Endodermal cell (in vitro differentiated cells): ENCODE measurements around the gene FHIP1B. TPM values are rescaled to one million over a fixed set of nuclear protein-coding genes. Genes with fewer than 3 reads are reported as not detected.

ENCODE experiments used
- DNase-seq: peaks from one replicate; pipeline ENCODE4 v3.0.0-alpha.2; 2017
- H3K27ac ChIP-seq: 2 replicates; pipeline ENCODE4 v1.5.1; 2013; ENCODE audit warnings: mild to moderate bottlenecking, low read depth, low read length, moderate library complexity
- H3K27me3 ChIP-seq: 2 replicates; pipeline ENCODE4 v1.6.1; 2013; ENCODE audit warnings: mild to moderate bottlenecking, low read length, moderate library complexity; ENCODE audit not compliant: insufficient read depth, control insufficient read depth, poor library complexity, severe bottlenecking
- H3K36me3 ChIP-seq: 2 replicates; pipeline ENCODE4 v1.7.0; 2013; ENCODE audit warnings: mild to moderate bottlenecking, low read length, moderate library complexity; ENCODE audit not compliant: control insufficient read depth, insufficient read depth
- H3K4me1 ChIP-seq: one replicate; pipeline ENCODE4 v1.7.0; 2013; ENCODE audit warnings: low read length; ENCODE audit not compliant: control insufficient read depth, insufficient read depth
- H3K4me3 ChIP-seq: 2 replicates; pipeline ENCODE4 v1.5.1; 2013; ENCODE audit warnings: mild to moderate bottlenecking, low read length, moderate library complexity
- H3K9ac ChIP-seq: 2 replicates; pipeline ENCODE4 v1.6.1; 2013; ENCODE audit warnings: mild to moderate bottlenecking, low read length, moderate library complexity; ENCODE audit not compliant: poor library complexity, severe bottlenecking; ENCODE audit errors: extremely low read depth
- H3K9me3 ChIP-seq: 2 replicates; pipeline ENCODE4 v1.6.1; 2013; ENCODE audit warnings: mild to moderate bottlenecking, low read length, moderate library complexity; ENCODE audit not compliant: control insufficient read depth
- H3K27ac Mint-ChIP-seq: 2 replicates; pipeline ENCODE4 v1.8.0; 2020; ENCODE audit warnings: mixed read lengths
- H3K27me3 Mint-ChIP-seq: 2 replicates; pipeline ENCODE4 v1.8.0; 2021; ENCODE audit warnings: mild to moderate bottlenecking, mixed read lengths; ENCODE audit not compliant: insufficient read depth
- H3K36me3 Mint-ChIP-seq: 2 replicates; pipeline ENCODE4 v1.8.0; 2020; ENCODE audit warnings: low read depth, mixed read lengths
- H3K4me1 Mint-ChIP-seq: 2 replicates; pipeline ENCODE4 v1.8.0; 2020; ENCODE audit warnings: mixed read lengths
- H3K4me3 Mint-ChIP-seq: 2 replicates; pipeline ENCODE4 v1.8.0; 2020; ENCODE audit warnings: mild to moderate bottlenecking, moderate library complexity, mixed read lengths
- H3K9me3 Mint-ChIP-seq: 2 replicates; pipeline ENCODE4 v1.8.0; 2020; ENCODE audit warnings: mild to moderate bottlenecking, mixed read lengths
- WGBS, 2 experiments: methylation state at CpG; one replicate each; pipeline versions ENCODE4 v1.1.5 to v1.1.7; 2013; ENCODE audit warnings: missing lambda C conversion rate in 2 of 2, mixed read lengths in 1 of 2; ENCODE audit not compliant: insufficient coverage in 1 of 2, insufficient read length in 1 of 2; 5-methylcytosine and 5-hydroxymethylcytosine counted together
- total RNA-seq, 2 donors: library from RNA; stranded (reverse); fragmentation: NEBNext Ultra II Directional in 1 of 2; extraction: Animal tissue kit (Norgen Biotek cat#: 25700) in 1 of 2; gene quantifications; 2 replicates in 1 of 2; 3 replicates in 1 of 2; pipeline ENCODE4 v1.2.1, GENCODE V29; 2021
- TF ChIP-seq, protein P1 (sequence below): fragments of 200-600 bp; sonication (generic); conservative IDR thresholded peaks from 2 replicates; pipeline ENCODE4 v1.5.0; 2021; ENCODE audit warnings: antibody characterized with exemption, mild to moderate bottlenecking

Gene FHIP1B
- total RNA-seq, 2 donors from 2014 or later: 45.3 to 50.6 TPM

DNA sequence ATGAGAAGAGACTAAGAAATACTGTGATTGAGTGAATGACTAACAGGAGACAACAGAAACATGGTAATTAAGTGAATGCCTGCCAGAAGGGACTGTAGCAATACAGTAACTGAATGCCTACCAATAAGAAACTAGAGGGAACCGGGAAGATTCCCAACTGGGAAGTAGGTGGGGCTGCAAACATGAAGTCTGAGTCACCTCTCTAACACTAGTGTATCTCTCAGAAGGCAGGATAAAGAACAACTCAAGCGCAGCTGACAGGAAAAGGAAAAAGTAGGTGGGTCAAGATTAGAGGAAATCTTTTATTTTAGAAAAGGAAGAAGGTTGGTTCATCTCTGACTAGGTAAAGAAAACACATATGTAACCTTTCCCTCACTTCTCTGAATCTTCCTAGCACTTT, 15.1 kb downstream of the FHIP1B start:
- H3K4me1 ChIP-seq: peaks cover 22% of the 10 kb centered on the region
- no peaks in the 10 kb centered on the region for H3K9me3 ChIP-seq
- Mint-ChIP-seq H3K27me3 (no peaks in the 10 kb centered on the region), H3K4me3 (no peak overlapping the region), H3K9me3 (no peaks in the 10 kb centered on the region), H3K27ac (no peak overlapping the region), H3K36me3 (peaks cover 62% of the 10 kb centered on the region), H3K4me1 (peaks cover 26% of the 10 kb centered on the region)
- no peak overlapping the region for H3K27ac ChIP-seq
- peaks cover 91% of the 10 kb centered on the region for H3K36me3 ChIP-seq
- no peak overlapping the region for H3K4me3 ChIP-seq
- no peak overlapping the region for H3K9ac ChIP-seq
- WGBS, 2 experiments: 60 to 77% methylated on average over 1 to 2 of the region's 2 CpGs
- DNase-seq: no peak
- TF ChIP-seq, protein P1, sequence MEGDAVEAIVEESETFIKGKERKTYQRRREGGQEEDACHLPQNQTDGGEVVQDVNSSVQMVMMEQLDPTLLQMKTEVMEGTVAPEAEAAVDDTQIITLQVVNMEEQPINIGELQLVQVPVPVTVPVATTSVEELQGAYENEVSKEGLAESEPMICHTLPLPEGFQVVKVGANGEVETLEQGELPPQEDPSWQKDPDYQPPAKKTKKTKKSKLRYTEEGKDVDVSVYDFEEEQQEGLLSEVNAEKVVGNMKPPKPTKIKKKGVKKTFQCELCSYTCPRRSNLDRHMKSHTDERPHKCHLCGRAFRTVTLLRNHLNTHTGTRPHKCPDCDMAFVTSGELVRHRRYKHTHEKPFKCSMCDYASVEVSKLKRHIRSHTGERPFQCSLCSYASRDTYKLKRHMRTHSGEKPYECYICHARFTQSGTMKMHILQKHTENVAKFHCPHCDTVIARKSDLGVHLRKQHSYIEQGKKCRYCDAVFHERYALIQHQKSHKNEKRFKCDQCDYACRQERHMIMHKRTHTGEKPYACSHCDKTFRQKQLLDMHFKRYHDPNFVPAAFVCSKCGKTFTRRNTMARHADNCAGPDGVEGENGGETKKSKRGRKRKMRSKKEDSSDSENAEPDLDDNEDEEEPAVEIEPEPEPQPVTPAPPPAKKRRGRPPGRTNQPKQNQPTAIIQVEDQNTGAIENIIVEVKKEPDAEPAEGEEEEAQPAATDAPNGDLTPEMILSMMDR: no peak
- H3K27me3 ChIP-seq: no peaks in the 10 kb centered on the region

DNA sequence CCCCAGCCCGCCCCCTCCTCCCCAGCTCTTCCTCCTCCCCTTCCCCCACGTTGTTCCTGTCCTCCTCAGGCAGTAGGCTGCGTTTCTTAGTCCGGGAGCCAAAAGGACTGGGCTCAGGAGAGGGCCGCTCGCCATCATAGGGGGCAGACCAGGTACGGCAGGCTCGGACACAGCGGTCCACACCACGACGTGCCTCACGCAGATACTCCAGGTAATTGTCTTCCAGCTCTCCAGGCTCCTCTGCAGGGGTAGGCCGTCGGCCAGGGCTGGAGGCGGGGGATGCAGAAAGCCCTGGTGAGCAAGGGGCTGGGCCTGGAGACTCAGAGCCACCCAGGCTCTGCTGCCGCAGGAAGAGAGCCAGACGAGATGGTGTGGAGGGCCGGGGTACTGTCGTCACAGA, 16.7 kb downstream of the FHIP1B start:
- no peak overlapping the region for H3K27ac Mint-ChIP-seq
- H3K36me3 Mint-ChIP-seq: peaks cover 53% of the 10 kb centered on the region

DNA sequence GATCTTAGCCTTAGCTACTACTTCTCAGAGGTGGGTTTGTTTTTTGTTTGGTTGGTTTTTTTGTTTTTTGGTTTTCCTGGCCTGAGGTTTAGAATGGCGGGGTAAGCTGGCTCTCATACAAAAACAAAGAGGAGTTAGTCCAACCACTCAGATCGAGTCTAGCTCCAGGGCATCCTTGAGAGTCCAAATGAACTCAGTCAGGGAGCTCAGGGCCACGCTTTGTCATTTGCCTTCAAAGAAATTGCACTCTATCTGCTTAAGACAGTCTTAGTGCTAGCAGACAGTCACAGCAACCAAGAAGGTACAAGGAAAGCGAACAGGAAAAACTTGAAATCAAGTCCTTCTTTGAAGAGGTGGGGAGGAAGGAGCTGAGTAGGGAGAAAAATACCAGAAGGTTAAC, 17.9 kb downstream of the FHIP1B start:
- Histone ChIP-seq H3K36me3 (peaks cover 91% of the 10 kb centered on the region), H3K9ac (no peak overlapping the region), H3K4me3 (no peak overlapping the region), H3K4me1 (peaks cover 22% of the 10 kb centered on the region), H3K27me3 (no peaks in the 10 kb centered on the region), H3K9me3 (no peaks in the 10 kb centered on the region), H3K27ac (no peak overlapping the region)
- 95 to 100% methylated on average over 4 of the region's 4 CpGs for WGBS, 2 experiments
- no peak overlapping the region for H3K27ac Mint-ChIP-seq
- no peaks in the 10 kb centered on the region for H3K9me3 Mint-ChIP-seq
- peaks cover 42% of the 10 kb centered on the region for H3K36me3 Mint-ChIP-seq
- H3K4me1 Mint-ChIP-seq: peaks cover 26% of the 10 kb centered on the region
- H3K27me3 Mint-ChIP-seq: no peaks in the 10 kb centered on the region
- H3K4me3 Mint-ChIP-seq: no peak overlapping the region
- no peak for DNase-seq
- TF ChIP-seq, protein P1: no peak

More for the DNA sequence above, 16.7 kb downstream of the FHIP1B start:
- H3K9me3 ChIP-seq: no peaks in the 10 kb centered on the region
- H3K4me3 Mint-ChIP-seq: no peak overlapping the region
- H3K4me3 ChIP-seq: no peak overlapping the region
- peaks cover 26% of the 10 kb centered on the region for H3K4me1 Mint-ChIP-seq
- H3K36me3 ChIP-seq: peaks cover 92% of the 10 kb centered on the region
- no peak overlapping the region for H3K9ac ChIP-seq
- H3K27me3 Mint-ChIP-seq: no peaks in the 10 kb centered on the region
- no peaks in the 10 kb centered on the region for H3K27me3 ChIP-seq
- no peak overlapping the region for H3K27ac ChIP-seq
- H3K9me3 Mint-ChIP-seq: no peaks in the 10 kb centered on the region
- TF ChIP-seq, protein P1: no peak
- no peak for DNase-seq
- peaks cover 22% of the 10 kb centered on the region for H3K4me1 ChIP-seq
- 84 to 96% methylated on average over 15 to 19 of the region's 19 CpGs for WGBS, 2 experiments
